GM12878 (cell line): Measurements from ENCODE around the gene BMAL1. TPM values are rescaled to one million over a fixed set of nuclear protein-coding genes. Genes with fewer than 3 reads are reported as not detected.

ENCODE experiments used
- ATF7 ChIP-seq: fragments of 450-650 bp; IDR thresholded peaks from 2 replicates; pipeline ENCODE4 v1.6.1; 2016; ENCODE audit warnings: low read depth, mild to moderate bottlenecking
- CHD1 ChIP-seq: IDR thresholded peaks from 2 replicates; pipeline ENCODE4 v1.6.1; 2012; ENCODE audit warnings: low read depth, low read length, improper control_type of control experiment
- CHD4 ChIP-seq: fragments of 200-600 bp; sonication (generic); IDR thresholded peaks from 2 replicates; pipeline ENCODE4 v1.6.1; 2016; ENCODE audit warnings: mild to moderate bottlenecking
- GATAD2B ChIP-seq: fragments of 450-650 bp; conservative IDR thresholded peaks from 2 replicates; pipeline ENCODE4 v1.6.1; 2017; ENCODE audit warnings: low read depth, mild to moderate bottlenecking, moderate library complexity
- IKZF1 ChIP-seq: fragments of 450-650 bp; conservative IDR thresholded peaks from 2 replicates; pipeline ENCODE4 v1.6.1; 2017; ENCODE audit warnings: antibody characterized with exemption, mild to moderate bottlenecking
- MXI1 ChIP-seq: fragments of 150-350 bp; IDR thresholded peaks from 2 replicates; pipeline ENCODE4 v1.6.1; 2011; ENCODE audit warnings: low read depth, mild to moderate bottlenecking, inconsistent platforms, low read length, improper control_type of control experiment
- MYC ChIP-seq: IDR thresholded peaks from 2 replicates; pipeline ENCODE4 v1.6.1; 2011; ENCODE audit warnings: mild to moderate bottlenecking, low read length, moderate library complexity, inconsistent platforms; ENCODE audit not compliant: insufficient read depth, insufficient replicate concordance, insufficient read length, severe bottlenecking
- NR2F1 ChIP-seq: fragments of 450-650 bp; conservative IDR thresholded peaks from 2 replicates; pipeline ENCODE4 v1.6.1; 2017; ENCODE audit warnings: mild to moderate bottlenecking
- TARDBP ChIP-seq: IDR thresholded peaks from 2 replicates; pipeline ENCODE4 v1.6.1; 2016; ENCODE audit warnings: borderline replicate concordance
- TBL1XR1 ChIP-seq: IDR thresholded peaks from 2 replicates; pipeline ENCODE4 v1.6.1; 2012; ENCODE audit warnings: low read depth, low read length, improper control_type of control experiment
- TCF12 ChIP-seq: IDR thresholded peaks from 2 replicates; pipeline ENCODE4 v1.6.1; 2011; ENCODE audit warnings: low read depth, mild to moderate bottlenecking, low read length
- YBX1 ChIP-seq: fragments of 450-650 bp; IDR thresholded peaks from 2 replicates; pipeline ENCODE4 v1.6.1; 2016; ENCODE audit warnings: antibody characterized with exemption
- polyA plus RNA-seq, 11 experiments: library from polyadenylated mRNA; depleted of rRNA in 4 of 11; unstranded in 6 of 11; stranded (reverse) in 5 of 11; fragments of >200 nt; fragmentation: Nextera tagmentation in 4 of 11; fragmentation: Illumina TruSeq in 1 of 11; extraction: Ambion mirVana in 4 of 11; extraction: Trizol in 1 of 11; gene quantifications; 1 replicate in 1 of 11; 2 replicates in 10 of 11; pipeline versions ENCODE4 v1.2.1 to v1.2.3, GENCODE V29; 2011 to 2016; ENCODE audit warnings: inconsistent platforms in 2 of 11, missing spikeins in 2 of 11, low read depth in 1 of 11
- total RNA-seq, 4 experiments: library from RNA; depleted of rRNA in 3 of 4; stranded (reverse); fragments of >200 nt in 3 of 4; fragmentation: Illumina TruSeq in 1 of 4; extraction: Trizol in 1 of 4; gene quantifications; 2 replicates each; pipeline versions ENCODE4 v1.2.1 to v1.2.3, GENCODE V29; 2013 to 2021
- TF ChIP-seq, protein P1 (sequence below): IDR thresholded peaks from 2 replicates; pipeline ENCODE4 v1.6.1; 2012; ENCODE audit warnings: mild to moderate bottlenecking, low read depth, low read length
- TF ChIP-seq, protein P2 (sequence below): IDR thresholded peaks from 2 replicates; pipeline ENCODE4 v1.6.1; 2011; ENCODE audit warnings: borderline replicate concordance, low read depth, mild to moderate bottlenecking, moderate library complexity, low read length; ENCODE audit not compliant: insufficient read depth, poor library complexity, severe bottlenecking
- TF ChIP-seq, protein P3 (sequence below): fragments of 450-650 bp; IDR thresholded peaks from 2 replicates; pipeline ENCODE4 v1.6.1; 2017; ENCODE audit warnings: mild to moderate bottlenecking, low read depth, inconsistent platforms; ENCODE audit not compliant: poor library complexity, severe bottlenecking
- TF ChIP-seq, protein P4 (sequence below): fragments of 450-650 bp; IDR thresholded peaks from 2 replicates; pipeline ENCODE4 v1.6.1; 2017; ENCODE audit warnings: mild to moderate bottlenecking
- TF ChIP-seq, protein P5 (sequence below): IDR thresholded peaks from 2 replicates; pipeline ENCODE4 v1.6.1; 2011; ENCODE audit warnings: mild to moderate bottlenecking, low read depth, low read length, moderate library complexity; ENCODE audit not compliant: insufficient replicate concordance

BMAL1 gene
- total and polyA plus RNA-seq, 10 of the 15 experiments (the other 5 are each of a cell fraction or from before 2014, with no cell fraction given), result 3.5 to 40.6 (median 13.6) TPM

DNA sequence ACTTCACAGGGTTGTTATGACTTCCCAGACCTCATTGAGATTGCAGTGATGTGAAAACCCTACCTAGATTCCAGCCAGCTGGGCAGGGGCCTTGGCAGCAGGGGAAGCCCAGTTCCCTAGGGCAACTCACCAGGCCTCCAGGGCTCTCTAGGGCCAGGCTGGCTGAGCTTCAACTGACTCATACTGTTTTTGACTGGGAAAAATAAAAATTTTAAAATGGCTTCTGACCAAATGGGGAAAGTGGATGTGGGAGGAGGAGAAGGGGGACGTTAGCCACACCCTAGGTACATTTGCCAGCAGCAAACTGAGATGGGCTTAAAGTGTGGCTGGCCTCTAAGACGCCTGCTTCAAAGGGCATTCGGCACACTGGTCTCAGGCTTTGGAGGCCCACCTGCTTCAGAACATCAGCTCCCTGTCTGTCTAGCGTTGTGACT, 39.0 kb downstream of the BMAL1 start (continued):
- TF ChIP-seq IKZF1 (0 out of 2 replicates have a peak, but pooled peaks have one; percentile 30), TCF12 (0 out of 2 replicates have a peak, but pooled peaks have one; percentile 63), NR2F1 (no peak), MXI1 (no peak), TARDBP (no peak), GATAD2B (peak; percentile 67), TBL1XR1 (no peak), YBX1 (peak; percentile 68; the same call in 1 of the 2 replicates), ATF7 (0 out of 2 replicates have a peak, but pooled peaks have one; percentile 41), MYC (no peak), CHD4 (no peak), CHD1 (no peak)
- TF ChIP-seq, protein P1, sequence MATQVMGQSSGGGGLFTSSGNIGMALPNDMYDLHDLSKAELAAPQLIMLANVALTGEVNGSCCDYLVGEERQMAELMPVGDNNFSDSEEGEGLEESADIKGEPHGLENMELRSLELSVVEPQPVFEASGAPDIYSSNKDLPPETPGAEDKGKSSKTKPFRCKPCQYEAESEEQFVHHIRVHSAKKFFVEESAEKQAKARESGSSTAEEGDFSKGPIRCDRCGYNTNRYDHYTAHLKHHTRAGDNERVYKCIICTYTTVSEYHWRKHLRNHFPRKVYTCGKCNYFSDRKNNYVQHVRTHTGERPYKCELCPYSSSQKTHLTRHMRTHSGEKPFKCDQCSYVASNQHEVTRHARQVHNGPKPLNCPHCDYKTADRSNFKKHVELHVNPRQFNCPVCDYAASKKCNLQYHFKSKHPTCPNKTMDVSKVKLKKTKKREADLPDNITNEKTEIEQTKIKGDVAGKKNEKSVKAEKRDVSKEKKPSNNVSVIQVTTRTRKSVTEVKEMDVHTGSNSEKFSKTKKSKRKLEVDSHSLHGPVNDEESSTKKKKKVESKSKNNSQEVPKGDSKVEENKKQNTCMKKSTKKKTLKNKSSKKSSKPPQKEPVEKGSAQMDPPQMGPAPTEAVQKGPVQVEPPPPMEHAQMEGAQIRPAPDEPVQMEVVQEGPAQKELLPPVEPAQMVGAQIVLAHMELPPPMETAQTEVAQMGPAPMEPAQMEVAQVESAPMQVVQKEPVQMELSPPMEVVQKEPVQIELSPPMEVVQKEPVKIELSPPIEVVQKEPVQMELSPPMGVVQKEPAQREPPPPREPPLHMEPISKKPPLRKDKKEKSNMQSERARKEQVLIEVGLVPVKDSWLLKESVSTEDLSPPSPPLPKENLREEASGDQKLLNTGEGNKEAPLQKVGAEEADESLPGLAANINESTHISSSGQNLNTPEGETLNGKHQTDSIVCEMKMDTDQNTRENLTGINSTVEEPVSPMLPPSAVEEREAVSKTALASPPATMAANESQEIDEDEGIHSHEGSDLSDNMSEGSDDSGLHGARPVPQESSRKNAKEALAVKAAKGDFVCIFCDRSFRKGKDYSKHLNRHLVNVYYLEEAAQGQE, result no peak
- TF ChIP-seq, protein P2, sequence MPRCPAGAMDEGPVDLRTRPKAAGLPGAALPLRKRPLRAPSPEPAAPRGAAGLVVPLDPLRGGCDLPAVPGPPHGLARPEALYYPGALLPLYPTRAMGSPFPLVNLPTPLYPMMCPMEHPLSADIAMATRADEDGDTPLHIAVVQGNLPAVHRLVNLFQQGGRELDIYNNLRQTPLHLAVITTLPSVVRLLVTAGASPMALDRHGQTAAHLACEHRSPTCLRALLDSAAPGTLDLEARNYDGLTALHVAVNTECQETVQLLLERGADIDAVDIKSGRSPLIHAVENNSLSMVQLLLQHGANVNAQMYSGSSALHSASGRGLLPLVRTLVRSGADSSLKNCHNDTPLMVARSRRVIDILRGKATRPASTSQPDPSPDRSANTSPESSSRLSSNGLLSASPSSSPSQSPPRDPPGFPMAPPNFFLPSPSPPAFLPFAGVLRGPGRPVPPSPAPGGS, result peak; percentile 72
- TF ChIP-seq, protein P3, sequence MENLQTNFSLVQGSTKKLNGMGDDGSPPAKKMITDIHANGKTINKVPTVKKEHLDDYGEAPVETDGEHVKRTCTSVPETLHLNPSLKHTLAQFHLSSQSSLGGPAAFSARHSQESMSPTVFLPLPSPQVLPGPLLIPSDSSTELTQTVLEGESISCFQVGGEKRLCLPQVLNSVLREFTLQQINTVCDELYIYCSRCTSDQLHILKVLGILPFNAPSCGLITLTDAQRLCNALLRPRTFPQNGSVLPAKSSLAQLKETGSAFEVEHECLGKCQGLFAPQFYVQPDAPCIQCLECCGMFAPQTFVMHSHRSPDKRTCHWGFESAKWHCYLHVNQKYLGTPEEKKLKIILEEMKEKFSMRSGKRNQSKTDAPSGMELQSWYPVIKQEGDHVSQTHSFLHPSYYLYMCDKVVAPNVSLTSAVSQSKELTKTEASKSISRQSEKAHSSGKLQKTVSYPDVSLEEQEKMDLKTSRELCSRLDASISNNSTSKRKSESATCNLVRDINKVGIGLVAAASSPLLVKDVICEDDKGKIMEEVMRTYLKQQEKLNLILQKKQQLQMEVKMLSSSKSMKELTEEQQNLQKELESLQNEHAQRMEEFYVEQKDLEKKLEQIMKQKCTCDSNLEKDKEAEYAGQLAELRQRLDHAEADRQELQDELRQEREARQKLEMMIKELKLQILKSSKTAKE, result no peak
- TF ChIP-seq, protein P4, sequence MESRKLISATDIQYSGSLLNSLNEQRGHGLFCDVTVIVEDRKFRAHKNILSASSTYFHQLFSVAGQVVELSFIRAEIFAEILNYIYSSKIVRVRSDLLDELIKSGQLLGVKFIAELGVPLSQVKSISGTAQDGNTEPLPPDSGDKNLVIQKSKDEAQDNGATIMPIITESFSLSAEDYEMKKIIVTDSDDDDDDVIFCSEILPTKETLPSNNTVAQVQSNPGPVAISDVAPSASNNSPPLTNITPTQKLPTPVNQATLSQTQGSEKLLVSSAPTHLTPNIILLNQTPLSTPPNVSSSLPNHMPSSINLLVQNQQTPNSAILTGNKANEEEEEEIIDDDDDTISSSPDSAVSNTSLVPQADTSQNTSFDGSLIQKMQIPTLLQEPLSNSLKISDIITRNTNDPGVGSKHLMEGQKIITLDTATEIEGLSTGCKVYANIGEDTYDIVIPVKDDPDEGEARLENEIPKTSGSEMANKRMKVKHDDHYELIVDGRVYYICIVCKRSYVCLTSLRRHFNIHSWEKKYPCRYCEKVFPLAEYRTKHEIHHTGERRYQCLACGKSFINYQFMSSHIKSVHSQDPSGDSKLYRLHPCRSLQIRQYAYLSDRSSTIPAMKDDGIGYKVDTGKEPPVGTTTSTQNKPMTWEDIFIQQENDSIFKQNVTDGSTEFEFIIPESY, result no peak
- TF ChIP-seq, protein P5, sequence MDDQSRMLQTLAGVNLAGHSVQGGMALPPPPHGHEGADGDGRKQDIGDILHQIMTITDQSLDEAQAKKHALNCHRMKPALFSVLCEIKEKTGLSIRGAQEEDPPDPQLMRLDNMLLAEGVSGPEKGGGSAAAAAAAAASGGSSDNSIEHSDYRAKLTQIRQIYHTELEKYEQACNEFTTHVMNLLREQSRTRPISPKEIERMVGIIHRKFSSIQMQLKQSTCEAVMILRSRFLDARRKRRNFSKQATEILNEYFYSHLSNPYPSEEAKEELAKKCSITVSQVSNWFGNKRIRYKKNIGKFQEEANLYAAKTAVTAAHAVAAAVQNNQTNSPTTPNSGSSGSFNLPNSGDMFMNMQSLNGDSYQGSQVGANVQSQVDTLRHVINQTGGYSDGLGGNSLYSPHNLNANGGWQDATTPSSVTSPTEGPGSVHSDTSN, result no peak
